Ammon's horn (tissue), 1 donor: ENCODE measurements around the gene CADPS2.

Source experiments
- DNase-seq: peaks from one replicate; pipeline ENCODE4 v3.0.0-alpha.2; 2016; ENCODE audit warnings: low spot score

Gene CADPS2

DNA sequence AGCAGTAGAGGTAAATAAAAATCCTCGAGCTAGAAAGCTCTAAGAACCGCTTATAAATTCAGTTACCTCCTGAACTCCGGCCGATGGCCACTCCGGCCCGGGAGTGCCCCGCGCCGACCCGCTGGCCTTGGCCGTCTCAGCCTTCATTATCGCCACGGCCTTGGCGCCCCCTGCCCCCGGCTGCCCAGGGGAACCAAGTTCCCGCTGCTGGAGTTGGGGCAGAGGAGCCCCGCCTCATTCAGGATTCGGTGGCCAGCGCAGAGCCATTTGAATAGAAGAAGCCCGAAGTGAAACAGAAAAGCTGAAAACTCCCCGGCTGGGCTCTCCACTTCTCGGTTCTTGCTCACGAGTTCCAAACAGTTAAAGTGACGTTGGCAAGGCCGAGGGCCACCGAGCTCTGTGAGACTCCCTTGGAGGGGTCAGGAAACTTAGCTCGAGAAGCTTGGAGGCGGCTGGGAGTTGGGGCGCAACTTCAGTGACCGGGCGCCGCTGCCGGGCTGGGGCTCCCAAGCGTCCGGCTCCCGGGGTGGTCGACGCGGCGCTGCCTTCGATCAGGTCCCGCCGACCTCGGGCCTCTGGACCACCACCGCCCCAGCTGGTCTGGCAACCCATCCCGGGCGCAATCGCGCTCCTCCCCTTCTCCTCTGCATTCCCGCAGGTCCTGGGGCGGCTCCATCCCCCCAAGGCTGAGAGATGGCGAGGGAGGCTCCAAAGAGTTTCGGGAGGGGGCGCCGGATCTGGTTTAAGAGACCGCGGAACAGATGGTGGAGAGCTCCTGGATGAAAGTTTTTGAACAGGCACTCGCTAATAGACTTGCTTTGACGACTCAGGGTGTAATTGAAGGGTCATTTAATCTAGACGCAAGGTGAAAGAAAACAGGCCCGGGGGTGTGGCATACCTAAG lies 575.9 kb downstream of the CADPS2 start:
- DNase-seq: no peak

DNA sequence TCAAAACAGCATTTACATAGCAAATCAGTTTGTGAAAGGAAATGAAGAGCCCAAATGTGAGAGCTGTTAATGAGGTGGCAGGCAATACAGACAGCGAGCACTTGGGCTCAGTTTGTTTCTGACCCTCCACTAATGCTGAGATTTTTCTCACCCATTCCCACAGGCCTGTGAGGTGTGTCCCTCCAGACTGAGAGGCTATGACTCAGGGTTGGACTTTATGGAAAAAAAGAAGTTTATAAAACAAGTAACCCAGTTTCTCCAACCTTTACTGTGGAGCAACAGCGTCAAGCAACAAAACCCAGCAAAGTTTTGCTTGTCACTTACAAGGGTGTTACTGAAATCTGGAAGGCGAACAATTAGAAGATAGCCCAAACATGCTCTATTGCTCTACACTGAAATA lies 576.8 kb downstream of the CADPS2 start:
- DNase-seq: no peak

DNA sequence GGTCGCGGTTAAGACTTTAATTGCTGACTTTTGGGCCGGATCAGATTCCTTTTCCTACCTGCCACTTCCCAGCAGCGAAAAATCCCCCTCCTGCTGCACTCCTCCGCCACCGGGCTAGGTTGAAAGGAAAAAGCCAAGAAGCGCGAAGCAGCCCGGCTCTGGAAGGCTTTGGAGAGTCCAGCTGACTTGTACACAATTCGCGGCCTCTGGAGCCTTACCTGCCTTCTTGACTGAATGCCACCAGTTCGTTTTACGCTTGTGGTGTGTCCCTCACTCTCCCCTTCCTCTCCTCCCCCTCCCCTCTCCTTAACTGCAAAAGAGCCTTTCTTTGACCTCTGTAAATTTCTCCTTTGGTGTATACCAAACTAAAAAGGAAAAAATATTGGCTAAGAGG lies 579.0 kb downstream of the CADPS2 start:
- DNase-seq: no peak

DNA sequence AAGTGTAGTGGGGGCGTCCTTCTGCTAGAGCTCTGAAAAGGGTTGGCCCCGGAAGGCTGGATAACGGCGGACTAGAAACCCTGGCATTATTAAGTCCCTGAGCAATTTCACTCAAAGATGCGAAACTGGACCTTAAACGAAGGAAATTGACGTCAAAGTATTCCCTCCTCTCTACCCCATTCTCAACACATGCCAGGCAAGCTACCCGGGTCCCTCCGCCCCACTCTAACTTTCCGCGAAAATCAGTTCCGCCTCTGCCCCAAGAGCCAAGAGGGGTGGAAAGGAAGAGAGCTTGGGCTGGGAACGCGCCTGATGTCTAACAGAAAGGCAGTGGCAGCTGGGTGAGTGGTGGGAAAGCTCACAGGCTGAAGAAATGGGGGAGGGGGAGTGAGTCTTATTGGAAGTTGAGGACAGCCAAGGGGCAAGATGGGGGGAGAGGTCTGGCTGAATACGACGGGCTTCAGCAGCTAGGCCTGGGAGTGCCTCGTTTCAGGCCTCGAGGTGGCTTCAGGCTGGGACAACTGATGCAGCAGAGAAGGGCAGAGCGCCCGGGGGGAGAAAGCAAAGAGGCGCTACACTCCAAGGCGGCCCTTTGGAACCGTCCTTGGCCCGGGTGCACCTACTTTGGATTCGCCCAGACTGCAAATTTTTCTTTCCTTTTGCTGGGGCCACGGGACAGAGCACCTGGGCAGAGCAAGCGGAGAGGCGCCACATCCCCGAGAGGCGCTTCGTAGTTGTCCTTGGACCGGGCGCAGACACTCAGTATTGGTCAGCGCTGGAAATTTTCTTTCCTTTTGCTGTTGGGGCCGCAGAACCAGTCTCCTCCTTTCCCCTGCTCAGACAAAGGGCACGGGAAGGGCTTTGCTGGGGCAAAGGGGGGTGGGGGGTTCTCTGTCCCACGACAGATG lies 579.7 kb downstream of the CADPS2 start:
- DNase-seq: no peak

DNA sequence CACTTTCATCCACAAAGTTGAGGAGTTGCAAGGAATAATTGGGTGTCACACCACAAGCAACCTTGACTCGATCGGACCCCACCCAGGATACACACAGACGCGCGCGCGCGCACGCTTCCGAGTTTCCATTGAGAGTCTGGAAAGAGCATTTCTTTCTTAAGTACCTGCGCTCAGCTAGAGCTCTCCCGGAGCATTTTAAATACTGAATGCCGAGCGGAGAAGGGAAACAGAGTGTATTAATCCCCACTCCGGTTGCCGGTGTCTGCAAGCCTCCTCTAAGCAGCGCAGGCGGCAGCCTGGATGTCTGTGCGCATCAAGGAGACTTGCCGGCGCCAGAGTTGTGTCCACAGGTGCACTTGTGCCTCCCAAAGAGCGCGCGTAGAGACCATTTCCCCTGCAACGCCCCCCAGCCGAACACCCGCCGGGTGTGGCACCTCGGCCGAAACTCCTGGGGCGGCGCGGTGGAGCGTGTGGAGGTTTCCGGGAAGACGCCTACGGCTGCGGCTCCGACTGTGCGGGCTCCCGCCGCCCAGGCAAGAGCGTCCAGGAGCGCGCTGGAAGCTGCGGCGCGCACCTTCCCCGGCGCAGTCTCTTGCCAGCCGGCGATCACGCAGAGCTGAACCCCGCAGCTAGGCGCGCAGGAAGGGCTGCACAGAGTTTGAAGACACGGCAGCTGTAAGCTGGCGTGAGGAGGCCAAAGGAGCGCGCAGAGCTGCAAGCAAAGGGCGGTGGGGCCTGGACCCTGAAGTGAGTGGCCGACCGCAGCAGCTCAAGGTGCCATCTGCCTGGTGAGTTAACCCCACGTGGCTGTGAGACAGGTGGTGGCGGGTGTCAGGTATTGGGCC lies 580.6 kb downstream of the CADPS2 start:
- no peak for DNase-seq

DNA sequence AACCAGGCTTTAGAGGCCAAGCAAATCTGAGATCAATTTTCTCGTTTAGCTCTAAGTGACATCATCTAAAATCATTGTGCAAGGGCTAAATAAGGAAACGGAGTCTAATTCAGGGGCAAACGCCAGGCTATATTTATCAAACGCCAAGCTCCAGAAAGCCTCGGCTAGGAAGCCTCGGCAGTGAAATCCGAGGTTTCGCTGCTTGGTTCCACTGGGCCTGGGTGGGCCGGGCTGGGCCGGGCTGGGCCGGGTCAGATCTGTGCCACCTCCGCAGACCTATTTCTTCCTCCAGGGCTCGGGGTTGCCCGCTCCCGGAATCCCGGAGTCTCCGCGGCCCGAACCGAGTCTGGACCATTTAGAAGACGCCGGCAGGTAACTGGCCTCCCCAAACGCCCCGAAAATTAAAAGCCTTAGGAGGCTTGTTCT lies 581.3 kb downstream of the CADPS2 start:
- no peak for DNase-seq

DNA sequence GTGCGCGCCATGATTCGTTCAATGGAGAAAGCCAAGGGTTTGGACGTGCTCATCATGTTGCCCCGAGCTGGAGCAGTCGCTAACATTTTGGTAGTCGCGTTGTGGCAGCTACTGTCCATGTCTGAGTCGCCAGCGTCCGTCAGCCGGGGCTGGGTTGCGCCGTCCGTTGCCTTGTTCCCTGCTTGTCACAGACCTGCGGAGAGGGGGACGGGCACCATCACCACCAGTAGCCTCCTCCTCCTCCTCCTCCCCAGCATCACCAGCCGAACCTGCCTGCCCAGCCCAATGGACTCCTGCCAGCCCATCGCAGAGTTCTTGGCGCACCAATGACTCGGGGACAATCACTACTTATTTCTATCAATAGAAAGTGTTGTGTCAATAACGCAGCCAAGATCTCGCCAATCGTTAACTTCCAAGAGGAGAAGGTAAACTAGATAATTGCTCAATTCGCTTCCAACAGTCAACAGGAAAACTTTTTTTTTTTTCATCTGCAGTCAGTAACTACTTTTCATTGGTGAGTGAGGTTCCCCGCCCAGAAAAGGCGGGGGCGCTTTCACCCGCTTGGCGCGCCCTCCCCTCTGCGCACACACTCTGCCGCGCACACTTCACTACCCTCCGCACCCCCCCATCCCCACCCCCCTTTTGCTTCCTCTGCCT lies 581.8 kb downstream of the CADPS2 start, which contains the start of gene FEZF1:
Gene FEZF1, minus strand, starts transcription at position 432 of the 657 bp plus-strand sequence. Its CDS starts 313 bp downstream, at position 119.
- no peak for DNase-seq

DNA sequence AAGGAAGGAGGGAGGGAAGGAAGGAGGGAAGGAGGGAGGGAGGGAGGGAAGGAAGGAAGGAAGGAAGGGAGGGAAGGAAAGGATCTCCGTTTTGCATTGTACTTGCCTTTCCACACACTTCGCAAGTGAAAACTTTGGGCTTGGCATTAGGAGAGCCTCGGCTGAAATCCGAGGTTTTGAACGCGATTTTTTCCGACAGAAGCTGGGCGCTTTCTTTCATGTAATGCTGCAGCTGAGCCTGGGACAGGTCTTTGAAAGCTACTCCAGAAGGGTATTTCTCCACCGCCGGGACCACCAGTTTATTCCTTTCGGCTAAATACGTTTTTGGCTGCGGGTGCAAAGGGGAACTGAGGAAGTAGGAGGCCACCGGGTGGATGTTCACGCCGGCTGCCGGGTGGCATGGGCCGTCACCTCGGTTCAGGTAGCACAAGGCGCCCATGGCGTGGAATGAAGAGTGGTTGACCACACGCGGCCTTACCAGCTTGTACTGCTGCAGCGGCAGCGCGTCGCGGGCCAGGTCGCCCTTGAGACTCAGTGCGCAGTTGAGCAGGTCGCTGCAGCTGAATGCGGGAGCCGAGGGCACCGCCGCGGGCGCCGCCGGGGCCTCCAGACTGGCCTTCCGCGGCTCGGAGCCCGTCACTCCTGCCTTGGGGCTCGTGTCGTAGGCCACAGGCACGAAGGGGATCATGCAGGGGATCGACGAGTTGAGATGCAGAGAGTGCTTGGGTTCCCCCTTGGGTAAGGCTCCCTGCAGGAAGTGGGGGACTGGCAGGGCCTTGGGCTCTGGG lies 582.5 kb downstream of the CADPS2 start:
- DNase-seq: no peak

DNA sequence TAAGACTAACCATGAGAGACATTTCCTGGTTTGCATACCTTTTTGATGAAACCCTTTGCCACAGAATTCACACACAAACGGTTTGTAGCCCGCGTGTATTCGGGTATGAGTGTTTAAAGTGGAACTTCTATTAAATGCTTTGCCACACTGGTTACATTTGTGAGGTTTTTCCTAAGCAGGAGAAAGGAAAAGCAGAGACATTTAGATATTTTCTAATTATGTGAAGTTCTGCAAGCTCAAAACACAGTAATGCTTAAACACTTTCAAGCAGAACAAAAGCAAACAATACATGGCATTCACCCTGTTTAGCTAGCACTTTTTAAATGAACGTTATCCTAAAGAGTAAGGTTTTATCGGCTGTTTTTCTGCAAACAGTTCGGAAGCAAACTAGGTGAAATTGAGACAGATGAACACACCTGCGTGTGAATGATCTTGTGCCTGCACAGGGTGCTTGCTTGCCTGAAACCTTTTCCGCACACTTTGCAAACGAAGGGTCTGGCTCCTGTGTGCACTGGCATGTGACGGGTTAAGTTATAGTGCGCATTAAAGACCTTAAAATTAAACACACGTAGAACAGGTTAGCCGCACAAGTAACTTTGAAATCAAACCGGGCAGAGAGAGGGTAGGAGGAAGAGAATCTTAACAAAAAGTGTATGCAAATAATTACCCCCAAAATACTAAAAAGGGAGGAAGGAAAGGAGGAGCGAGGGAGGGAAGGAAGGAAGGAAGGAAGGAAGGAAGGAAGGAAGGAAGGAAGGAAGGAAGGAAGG lies 583.3 kb downstream of the CADPS2 start:
- no peak for DNase-seq

DNA sequence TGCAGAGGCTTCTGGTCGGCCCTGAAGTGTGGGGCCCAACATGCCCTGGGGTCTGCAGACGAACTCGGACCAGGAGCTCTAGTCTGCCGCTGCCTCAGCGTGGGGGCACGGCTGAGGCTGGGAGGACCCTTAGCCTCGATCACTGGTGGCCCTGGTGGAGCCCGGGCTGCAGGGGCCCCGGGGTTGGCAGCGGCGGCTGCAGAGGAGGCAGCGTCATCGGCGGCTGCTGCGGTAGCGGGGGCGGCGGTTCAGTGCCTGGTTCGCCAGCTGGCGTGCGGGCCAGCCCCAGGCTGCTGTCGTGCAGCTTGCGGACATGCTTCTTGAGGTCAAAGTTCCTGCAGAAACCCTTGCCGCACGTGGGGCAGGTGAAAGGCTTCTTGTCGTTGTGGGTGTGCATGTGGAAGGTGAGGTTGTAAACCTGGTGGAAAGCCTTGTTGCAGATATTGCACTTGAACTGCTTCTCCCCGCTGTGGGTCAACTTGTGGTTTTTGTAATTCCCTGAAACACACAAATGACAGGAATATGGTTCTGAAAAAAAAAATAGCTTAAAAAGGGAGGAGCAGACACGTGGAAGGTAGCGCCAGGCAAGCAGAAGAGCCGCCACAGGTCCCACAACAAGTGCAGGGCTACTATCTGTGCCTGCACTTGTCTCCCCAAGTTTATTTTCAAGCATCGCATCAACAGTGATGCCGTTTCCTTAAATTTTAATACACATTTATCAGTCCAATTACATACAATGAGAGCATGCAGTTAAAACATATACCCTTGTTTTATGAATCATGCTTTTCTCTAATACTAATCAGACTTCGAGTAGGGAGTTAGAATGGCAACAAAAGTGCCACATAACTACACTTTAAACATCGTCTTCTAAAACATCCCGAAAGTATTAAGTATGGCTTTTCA lies 584.2 kb downstream of the CADPS2 start:
- DNase-seq: no peak

DNA sequence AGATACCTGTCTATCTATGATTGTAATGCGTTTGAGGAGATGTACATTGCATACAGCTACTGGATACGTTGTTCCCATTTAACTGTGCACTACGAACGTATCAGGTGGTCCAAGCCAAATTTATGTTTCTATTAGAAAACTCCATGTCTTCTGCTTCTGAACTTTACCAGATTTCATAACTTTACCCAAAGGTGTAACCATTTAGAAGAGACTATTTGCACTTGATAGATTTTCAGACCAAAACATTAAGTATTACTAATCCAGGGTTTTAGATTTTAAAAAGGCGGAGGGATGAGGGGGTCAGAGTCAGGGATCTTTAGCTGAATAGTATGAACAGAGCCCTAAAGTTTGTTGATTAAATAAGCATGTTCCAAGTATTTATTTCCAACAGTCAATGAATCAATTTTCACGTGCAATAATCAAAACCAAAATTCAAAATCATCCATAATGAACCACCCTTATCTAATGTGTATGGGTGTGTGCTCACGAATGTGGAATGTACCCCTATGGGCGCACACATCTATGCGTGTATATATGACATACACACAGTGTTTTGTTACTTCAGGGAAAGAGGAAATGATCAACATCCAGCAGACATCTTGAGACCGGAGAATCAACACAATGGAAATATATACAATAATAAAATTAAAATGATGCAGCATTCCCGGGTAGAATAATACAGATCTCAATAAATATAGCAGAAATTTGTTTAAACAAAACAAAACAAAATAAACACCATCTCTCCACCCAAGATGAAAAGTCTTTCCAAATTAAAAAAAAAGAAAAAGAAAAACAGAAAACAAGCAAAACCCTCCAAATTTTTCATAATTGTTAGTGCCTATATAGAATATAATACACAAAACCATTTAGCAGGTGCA lies 585.1 kb downstream of the CADPS2 start:
- DNase-seq: no peak

DNA sequence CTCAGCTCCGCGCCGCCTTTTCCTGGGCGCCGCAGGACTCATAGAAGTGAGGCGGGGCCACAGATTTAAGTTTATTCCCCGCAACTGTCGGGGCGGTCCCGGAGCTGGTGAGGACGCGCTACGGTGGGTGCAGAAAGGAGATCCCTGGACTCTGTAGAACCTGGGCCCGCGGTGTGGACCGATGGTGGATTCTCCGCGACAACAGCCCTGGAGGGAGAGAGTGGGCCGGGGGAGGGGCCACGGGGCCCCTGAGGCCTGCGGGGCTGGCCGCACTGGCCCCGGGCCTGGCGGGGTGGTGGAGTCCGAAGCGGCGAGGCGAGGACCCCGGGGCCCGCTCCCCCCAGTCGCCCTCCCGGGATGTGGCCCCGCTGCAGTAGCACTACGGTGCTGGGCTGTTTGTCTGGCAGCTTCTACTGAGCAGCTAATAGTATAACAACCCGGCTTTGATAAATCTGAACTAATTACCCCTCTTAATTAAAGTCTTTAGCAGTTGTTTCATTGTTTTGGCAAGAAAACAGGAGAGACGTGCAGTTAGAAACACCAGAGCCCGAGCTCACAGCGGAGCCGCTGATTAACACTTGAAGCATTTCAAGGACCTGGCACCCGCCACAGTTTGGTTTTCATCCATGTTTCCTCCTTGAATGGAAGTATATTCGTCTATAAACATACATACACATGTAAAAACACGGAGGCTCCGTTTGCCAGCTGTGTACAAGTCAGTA lies 585.9 kb downstream of the CADPS2 start:
- no peak for DNase-seq

DNA sequence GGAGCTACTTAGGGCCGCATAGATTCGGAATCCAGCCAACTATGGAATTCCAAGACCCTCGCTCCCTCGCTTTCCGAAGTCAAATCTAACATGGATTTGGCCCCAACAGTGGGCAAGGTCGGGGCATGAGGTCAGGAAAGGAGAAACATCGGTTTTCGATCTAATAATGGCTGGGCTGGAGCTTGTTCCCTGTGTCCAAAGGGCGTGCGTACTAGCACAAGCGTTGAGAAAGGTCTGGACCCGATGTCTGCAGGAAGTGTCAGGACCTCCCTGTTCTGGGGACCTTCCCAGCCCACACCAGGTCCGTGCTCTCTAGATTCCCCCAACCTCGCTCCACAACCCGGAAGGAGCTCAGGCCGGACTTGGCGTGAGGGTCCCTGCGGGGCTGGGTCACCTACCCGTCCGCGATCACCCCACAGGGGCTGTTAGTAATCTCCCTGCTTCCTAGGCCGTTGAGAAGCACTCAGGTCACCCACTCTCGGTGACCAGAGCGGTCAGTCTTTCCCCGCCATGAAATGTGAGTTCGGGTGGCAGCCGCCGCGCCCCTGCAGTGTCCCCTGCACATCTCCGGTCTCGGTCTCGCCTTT lies 586.5 kb downstream of the CADPS2 start:
- DNase-seq: no peak

DNA sequence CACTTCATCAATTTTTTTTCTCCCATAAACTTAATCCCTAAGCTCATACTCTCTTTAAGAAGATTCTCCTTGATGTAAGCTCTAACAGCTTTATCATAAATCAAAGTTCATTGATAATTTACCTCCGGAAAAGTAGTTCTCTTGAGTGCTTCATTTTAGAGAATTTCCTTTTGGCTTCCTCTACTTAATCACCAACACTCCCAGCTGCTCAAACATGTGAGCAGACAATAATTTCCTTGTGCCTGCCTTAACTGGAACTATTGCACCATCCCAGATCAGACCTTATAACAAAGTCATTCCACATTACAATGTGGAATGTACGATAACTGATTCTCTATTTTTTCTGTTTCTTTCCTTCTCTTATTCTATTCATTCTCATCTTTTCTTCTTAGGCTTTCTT lies 587.6 kb downstream of the CADPS2 start:
- DNase-seq: no peak

DNA sequence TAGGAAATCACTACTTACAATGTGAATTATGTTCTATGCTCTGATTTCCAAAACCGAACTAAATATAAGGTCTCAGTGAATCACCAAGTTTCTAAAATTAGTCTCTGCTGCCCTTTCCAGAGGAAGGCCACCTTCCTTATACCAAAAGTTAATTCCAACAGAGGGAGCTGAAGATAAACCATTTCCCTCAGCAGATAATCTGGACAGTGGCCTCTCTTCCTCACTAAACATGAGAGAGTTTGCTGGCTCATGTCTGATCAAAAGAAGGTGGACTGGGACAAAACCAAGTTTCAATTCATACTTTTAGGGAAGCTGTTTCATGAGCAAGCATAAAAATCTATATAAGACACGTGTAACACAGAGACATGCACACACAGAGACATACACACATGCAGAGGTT lies 588.1 kb downstream of the CADPS2 start:
- no peak for DNase-seq

DNA sequence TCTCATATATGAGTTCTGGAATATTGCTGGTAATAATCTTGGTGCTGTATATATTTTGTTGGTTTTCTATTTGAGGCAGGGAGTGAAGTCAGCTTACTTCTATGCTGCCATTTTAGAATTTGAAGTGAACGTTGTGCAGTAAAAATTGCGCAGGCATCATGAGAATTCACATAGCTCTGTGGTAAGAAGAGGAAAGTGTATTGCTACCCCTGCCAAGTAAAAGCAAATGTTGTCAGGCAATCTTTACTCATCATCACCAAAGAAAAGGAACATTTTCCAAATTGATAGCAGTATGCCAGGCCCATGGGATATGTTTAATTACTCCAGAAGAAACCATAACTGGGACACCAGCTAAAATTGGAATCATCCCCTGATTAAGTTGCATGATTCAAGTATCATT lies 595.1 kb downstream of the CADPS2 start:
- DNase-seq: no peak

DNA sequence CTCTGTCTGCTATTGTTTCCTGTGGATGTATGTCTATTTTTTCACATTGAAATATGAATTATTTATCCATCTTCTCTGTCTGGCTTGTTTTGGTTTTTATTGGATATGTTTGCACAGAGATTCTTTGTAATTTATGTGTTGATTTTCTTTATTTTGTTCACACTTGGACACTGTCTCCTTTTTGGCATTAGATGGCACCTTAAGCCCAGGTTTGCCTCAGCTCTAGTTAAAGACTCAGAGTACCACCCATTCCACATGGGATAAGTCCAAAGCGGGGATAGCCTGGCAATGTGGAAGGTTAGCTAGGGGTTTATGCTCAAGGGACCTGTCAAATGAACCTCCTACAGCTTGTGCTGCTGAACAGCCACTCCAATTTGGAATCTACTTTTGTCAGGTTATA lies 595.8 kb downstream of the CADPS2 start:
- DNase-seq: no peak
